H1 (cell line): ENCODE measurements around the gene RIN2. TPM values are rescaled to one million over a fixed set of nuclear protein-coding genes. Genes with fewer than 3 reads are reported as not detected.

Experiments
- CTCF ChIA-PET: fragments of 300-600 bp; sonication (Branson Sonifier 250); formaldehyde crosslinking; loops from one replicate; lab custom pipeline; 2021; ENCODE audit not compliant: partially characterized antibody; lab: Charles Lee
- POLR2A ChIA-PET: fragments of 300-600 bp; sonication (Branson Sonifier 250); formaldehyde crosslinking; loops from one replicate; lab custom pipeline; 2021; ENCODE audit warnings: inconsistent platforms; ENCODE audit not compliant: partially characterized antibody; lab: Charles Lee
- DNase-seq, 2 experiments: peaks; one replicate each; pipeline versions ENCODE4 v3.0.0 to v3.0.0-alpha.2; 2010 to 2022; ENCODE audit warnings: low spot score in 2 of 2, low read depth in 1 of 2, mixed read lengths in 1 of 2
- FAIRE-seq: peaks from 2 replicates; lab custom pipeline; 2011; peaks lifted over from hg19 to GRCh38; lab: Jason Lieb, UNC
- H2AFZ ChIP-seq: 2 replicates; pipeline ENCODE4 v1.8.1; 2012; ENCODE audit warnings: low read length, inconsistent platforms
- H2AK5ac ChIP-seq: 2 replicates; pipeline ENCODE4 v1.6.1; 2013; ENCODE audit warnings: low read depth, low read length
- H2BK120ac ChIP-seq: replicated peaks from 2 replicates; pipeline ENCODE3; 2013; ENCODE audit warnings: low read depth, low read length, inconsistent platforms
- H2BK12ac ChIP-seq: 2 replicates; pipeline ENCODE4 v1.6.1; 2013; ENCODE audit warnings: low read depth, low read length
- H2BK15ac ChIP-seq: 2 replicates; pipeline ENCODE4 v1.6.1; 2013; ENCODE audit warnings: low read length
- H2BK20ac ChIP-seq: 2 replicates; pipeline ENCODE4 v1.6.1; 2013; ENCODE audit warnings: low read length
- H2BK5ac ChIP-seq: 2 replicates; pipeline ENCODE4 v1.6.1; 2013; ENCODE audit warnings: low read depth, low read length
- H3K14ac ChIP-seq: 2 replicates; pipeline ENCODE4 v1.6.1; 2013; ENCODE audit warnings: inconsistent platforms; ENCODE audit not compliant: insufficient read length
- H3K18ac ChIP-seq: 2 replicates; pipeline ENCODE4 v1.6.1; 2013; ENCODE audit warnings: low read length; ENCODE audit errors: extremely low read depth
- H3K23ac ChIP-seq: 2 replicates; pipeline ENCODE4 v1.6.1; 2013; ENCODE audit warnings: inconsistent platforms; ENCODE audit not compliant: insufficient read length
- H3K23me2 ChIP-seq: 2 replicates; pipeline ENCODE4 v1.6.1; 2013; ENCODE audit warnings: low read depth, low read length
- H3K27ac ChIP-seq: 2 replicates; pipeline ENCODE4 v1.6.1; 2011; ENCODE audit warnings: low read depth, low read length, inconsistent platforms
- H3K27me3 ChIP-seq, 4 experiments: replicated peaks in 1 of 4; 1 replicate in 1 of 4; 2 replicates in 3 of 4; pipeline versions ENCODE4 v1.6.1 to v1.8.1; 2011 to 2013; ENCODE audit warnings: low read length in 3 of 4, mild to moderate bottlenecking in 3 of 4, inconsistent platforms in 2 of 4, mixed read lengths in 2 of 4, moderate library complexity in 1 of 4; ENCODE audit not compliant: control insufficient read depth in 3 of 4, insufficient read depth in 3 of 4; ENCODE audit errors: extremely low read depth in 1 of 4
- H3K36me3 ChIP-seq, 4 experiments: 2 replicates each; pipeline versions ENCODE4 v1.6.1 to v1.8.1; 2011 to 2013; ENCODE audit warnings: mild to moderate bottlenecking in 4 of 4, low read length in 3 of 4, moderate library complexity in 2 of 4, control low read depth in 1 of 4, inconsistent platforms in 1 of 4; ENCODE audit not compliant: insufficient read depth in 4 of 4, control insufficient read depth in 2 of 4
- H3K4ac ChIP-seq: replicated peaks from 2 replicates; pipeline ENCODE3; 2013; ENCODE audit warnings: low read length, low read depth, mixed read lengths, inconsistent platforms; ENCODE audit not compliant: insufficient read length
- H3K4me1 ChIP-seq, 4 experiments: replicated peaks in 1 of 4; 1 replicate in 1 of 4; 2 replicates in 3 of 4; pipeline versions ENCODE4 v1.6.1 to v1.8.1; 2011 to 2013; ENCODE audit warnings: low read length in 3 of 4, inconsistent platforms in 2 of 4, mixed read lengths in 1 of 4; ENCODE audit not compliant: insufficient read depth in 4 of 4, control insufficient read depth in 3 of 4
- H3K4me2 ChIP-seq, 2 experiments: 2 replicates each; pipeline versions ENCODE4 v1.6.1 to v1.8.1; 2011 to 2013; ENCODE audit warnings: low read depth in 2 of 2, low read length in 2 of 2, control low read depth in 1 of 2, inconsistent platforms in 1 of 2, mild to moderate bottlenecking in 1 of 2; ENCODE audit not compliant: insufficient read depth in 1 of 2
- H3K4me3 ChIP-seq, 4 experiments: fragments of 200-600, 300-600 bp in 1 of 4; sonication (generic), shearing (Covaris generic), sonication (Bioruptor Twin) in 1 of 4; 2 replicates each; pipeline versions ENCODE4 v1.5.1 to v1.8.1; 2011 to 2016; ENCODE audit warnings: low read length in 4 of 4, low read depth in 3 of 4, control low read depth in 2 of 4, inconsistent platforms in 2 of 4, mild to moderate bottlenecking in 2 of 4, mixed read lengths in 1 of 4, moderate library complexity in 1 of 4; ENCODE audit not compliant: insufficient read depth in 2 of 4; ENCODE audit errors: extremely low read depth in 1 of 4
- H3K56ac ChIP-seq: replicated peaks from 2 replicates; pipeline ENCODE3; 2013; ENCODE audit warnings: low read depth, mild to moderate bottlenecking, mixed read lengths, low read length, inconsistent platforms; ENCODE audit not compliant: insufficient read length
- H3K79me1 ChIP-seq: 2 replicates; pipeline ENCODE4 v1.6.1; 2013; ENCODE audit warnings: low read depth, low read length, control low read depth
- H3K79me2 ChIP-seq, 2 experiments: 2 replicates each; pipeline versions ENCODE4 v1.6.1 to v1.8.1; 2012 to 2013; ENCODE audit warnings: low read length in 2 of 2, mild to moderate bottlenecking in 2 of 2, inconsistent platforms in 1 of 2; ENCODE audit not compliant: insufficient read depth in 2 of 2, control insufficient read depth in 1 of 2
- H3K9ac ChIP-seq, 4 experiments: replicated peaks in 1 of 4; 1 replicate in 1 of 4; 2 replicates in 3 of 4; pipeline versions ENCODE4 v1.6.1 to v1.8.1; 2011 to 2013; ENCODE audit warnings: low read depth in 3 of 4, low read length in 3 of 4, control low read depth in 2 of 4, mild to moderate bottlenecking in 2 of 4, moderate library complexity in 2 of 4, inconsistent platforms in 1 of 4; ENCODE audit errors: extremely low read depth in 1 of 4
- H3K9me3 ChIP-seq, 2 experiments: 2 replicates each; pipeline versions ENCODE4 v1.6.1 to v1.8.1; 2012 to 2013; ENCODE audit warnings: mild to moderate bottlenecking in 2 of 2, moderate library complexity in 2 of 2, control low read depth in 1 of 2, inconsistent platforms in 1 of 2, low read depth in 1 of 2, low read length in 1 of 2, mixed read lengths in 1 of 2; ENCODE audit not compliant: insufficient read depth in 2 of 2
- H4K20me1 ChIP-seq, 2 experiments: replicated peaks in 1 of 2; 2 replicates each; pipeline versions ENCODE3 to v1.8.1; 2011 to 2013; ENCODE audit warnings: inconsistent platforms in 2 of 2, low read length in 2 of 2, mild to moderate bottlenecking in 1 of 2; ENCODE audit not compliant: insufficient read depth in 2 of 2, control insufficient read depth in 1 of 2
- H4K5ac ChIP-seq: 2 replicates; pipeline ENCODE4 v1.6.1; 2013; ENCODE audit warnings: low read length, low read depth, mixed read lengths, inconsistent platforms; ENCODE audit not compliant: insufficient read length
- H4K8ac ChIP-seq: 2 replicates; pipeline ENCODE4 v1.8.0; 2013; ENCODE audit warnings: mild to moderate bottlenecking, moderate library complexity, low read length, inconsistent platforms; ENCODE audit not compliant: insufficient read depth; ENCODE audit errors: extremely low read depth
- H4K91ac ChIP-seq: replicated peaks from 2 replicates; pipeline ENCODE3; 2013; ENCODE audit warnings: low read length, mixed read lengths, inconsistent platforms; ENCODE audit not compliant: insufficient read length
- CHD1 ChIP-seq: IDR thresholded peaks from 2 replicates; pipeline ENCODE4 v1.6.1; 2012; ENCODE audit warnings: low read depth, low read length, improper control_type of control experiment
- WGBS, 2 experiments: shearing (Covaris generic) in 1 of 2; methylation state at CpG; one replicate each; pipeline versions ENCODE4 v1.1.6 to v1.1.7; 2013 to 2015; ENCODE audit warnings: low lambda C conversion rate in 2 of 2, mixed read lengths in 2 of 2, inconsistent platforms in 1 of 2, low coverage in 1 of 2, missing lambda C conversion rate in 1 of 2; ENCODE audit not compliant: insufficient replicate concordance in 2 of 2, insufficient coverage in 1 of 2, insufficient read length in 1 of 2; ENCODE audit errors: extremely low coverage in 1 of 2, missing lambda C conversion rate in 1 of 2; 5-methylcytosine and 5-hydroxymethylcytosine counted together
- polyA plus RNA-seq, 7 experiments: library from polyadenylated mRNA; depleted of rRNA in 3 of 7; stranded (reverse) in 5 of 7; unstranded in 2 of 7; fragments of >200 nt in 5 of 7; fragments of 200-250 nt in 2 of 7; gene quantifications; 1 replicate in 5 of 7; 2 replicates in 1 of 7; 4 replicates in 1 of 7; pipeline versions ENCODE4 v1.2.1 to v1.2.3, GENCODE V29; 2011 to 2013; ENCODE audit warnings: missing spikeins in 2 of 7, mixed read lengths in 2 of 7
- total RNA-seq: library from RNA; stranded (reverse); fragmentation: NEBNext Ultra II Directional; extraction: Animal tissue kit (Norgen Biotek cat#: 25700); gene quantifications from 2 replicates; pipeline ENCODE4 v1.2.1, GENCODE V29; 2021

Gene RIN2
- total and polyA plus RNA-seq, 2 of the 8 experiments (the other 6 are each of a cell fraction or from before 2014, with no cell fraction given) = 0.20 to 1.3 TPM

DNA sequence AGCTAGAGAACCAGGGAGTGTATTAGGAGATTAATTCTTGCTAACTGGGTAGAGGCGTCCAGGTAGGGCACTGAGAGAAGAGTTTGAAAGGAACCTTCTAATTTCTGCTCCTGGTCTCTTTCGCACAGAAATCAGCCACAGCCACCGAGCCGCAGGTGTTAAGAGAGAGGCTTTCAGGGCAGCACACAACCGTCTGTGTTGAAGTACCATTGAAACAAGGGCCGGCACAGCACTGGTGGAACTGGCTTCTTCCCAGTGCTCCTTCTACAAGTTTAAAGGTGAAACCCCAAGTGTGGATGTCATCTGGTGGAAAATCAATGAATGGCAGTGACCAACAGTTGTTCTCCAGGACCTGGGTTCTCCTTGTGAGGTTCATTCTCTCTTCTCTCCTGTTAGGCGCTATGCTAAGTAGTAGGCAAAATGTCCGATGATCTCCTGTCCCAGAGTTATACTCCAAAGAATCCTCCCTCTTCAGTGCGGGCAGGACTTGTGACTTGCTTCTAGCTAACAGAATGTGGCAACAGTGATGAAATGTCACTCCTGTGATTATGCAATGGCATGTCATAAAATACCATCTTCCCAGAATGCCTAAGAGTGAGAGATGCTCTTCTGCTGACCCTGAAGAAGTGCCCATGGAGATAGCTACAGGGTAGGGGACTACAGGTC lies 15.0 kb upstream of the RIN2 start:
- POLR2A ChIA-PET = no interaction called here
- no peak for TF ChIP-seq CHD1

More for the DNA sequence above, 15.0 kb upstream of the RIN2 start:
- Histone ChIP-seq H2BK12ac (no peak overlapping the region), H3K27ac (no peak overlapping the region), H3K23ac (no peak overlapping the region), H3K9me3 (peaks cover 4 to 9% of the 10 kb centered on the region in 2 experiments; a peak in 2 of 4 replicates), H2BK15ac (no peak overlapping the region), H4K8ac (no peak overlapping the region), H3K4ac (no peak overlapping the region), H2BK5ac (no peak overlapping the region), H3K27me3 (no peaks in the 10 kb centered on the region; a peak in 1 of 7 replicates), H3K36me3 (no peaks in the 10 kb centered on the region), H3K79me2 (no peaks in the 10 kb centered on the region), H3K18ac (no peak overlapping the region), H3K9ac (no peak overlapping the region), H3K4me3 (no peak overlapping the region), H3K4me2 (no peak overlapping the region), H3K14ac (no peak overlapping the region), H2AK5ac (no peak overlapping the region), H3K56ac (no peak overlapping the region), H2BK20ac (no peak overlapping the region), H4K5ac (no peak overlapping the region), H3K4me1 (peaks cover 0 to 5% (median under 1%) of the 10 kb centered on the region in 4 experiments; a peak in 2 of 7 replicates), H3K79me1 (no peaks in the 10 kb centered on the region; the same call in 1 of the 2 replicates), H4K91ac (no peak overlapping the region), H3K23me2 (no peaks in the 10 kb centered on the region), H2AFZ (no peak overlapping the region), H2BK120ac (no peak overlapping the region), H4K20me1 (no peaks in the 10 kb centered on the region)
- WGBS, 2 experiments = 77% methylated on average over 9 of the region's 9 CpGs; no CpG with 5 or more reads in 1 of the 2 experiments
- FAIRE-seq = no peak
- CTCF ChIA-PET = interaction anchor here (1.3 to 1.7 kb wide), 2 partner anchors 14 to 50 kb away, joined by 3 to 6 read pairs; no protein-coding TSS in a partner anchor
- DNase-seq = no peak
